A549 treated with RU486 at 1 μM for 4 hours (cell line): ENCODE results near the gene C1R. TPM values are rescaled to one million over a fixed set of nuclear protein-coding genes. Genes with fewer than 3 reads are reported as not detected.

Source experiments
- total RNA-seq: library from RNA; stranded (reverse); fragments of 200-300 nt; extraction: Qiagen RNA extraction; gene quantifications from 5 replicates; pipeline ENCODE4 v1.2.3, GENCODE V29; 2022; ENCODE audit warnings: low read depth

Gene C1R
- 25.4 to 46.6 TPM (median 28.4 TPM) in 5 replicates for total RNA-seq

GRCh38 chr12:7092229-7092985 is at the start of gene C1R:
Gene C1R (minus strand): TSS chr12:7092445. CDS start chr12:7092388, 57 bp downstream.

GRCh38 chr12:7129872-7130691 is 37.8 kb upstream of the C1R start, which contains the start of gene CLSTN3:
Gene CLSTN3 (plus strand): TSS chr12:7130371. CDS start chr12:7130649, 278 bp downstream.

GRCh38 chr12:7128681-7129286 is 36.5 kb upstream of the C1R start, which contains the start of gene RBP5:
Gene RBP5 (minus strand): TSS chr12:7128889. CDS start chr12:7128775, 114 bp downstream.

GRCh38 chr12:7108796-7109571 is 16.7 kb upstream of the C1R start, which contains the start of gene C1RL:
Gene C1RL (minus strand): TSS chr12:7109214. CDS start chr12:7109180, 34 bp downstream.

GRCh38 chr12:7060353-7060954 is 31.8 kb downstream of the C1R start, which contains the start of gene C1S:
Gene C1S (plus strand): TSS chr12:7060718. CDS start chr12:7061913, 1,195 bp downstream.

Other genes starting within 250 kb of the C1R start
- gene CDCA3, start 241.2 kb downstream of the C1R start, total RNA-seq: 77.3 to 87.9 TPM (median 81.9 TPM) in 5 replicates
- 74.4 to 95.2 TPM (median 79.1 TPM) in 5 replicates for gene USP5, start 240.3 kb downstream of the C1R start, total RNA-seq
- gene TPI1, start 224.9 kb downstream of the C1R start, total RNA-seq: 1,427 to 1,634 TPM (median 1,600 TPM) in 5 replicates
- 15.4 to 25.5 TPM (median 22.8 TPM) in 5 replicates for gene SPSB2, start 219.1 kb downstream of the C1R start, total RNA-seq
- 16.6 to 19.4 TPM (median 18.2 TPM) in 5 replicates for gene LRRC23, start 187.6 kb downstream of the C1R start, total RNA-seq
- 36.1 to 43.9 TPM (median 38.6 TPM) in 5 replicates for gene ENO2, start 177.9 kb downstream of the C1R start, total RNA-seq
- 46.3 to 79.4 TPM (median 70.1 TPM) in 5 replicates for gene ATN1, start 164.5 kb downstream of the C1R start, total RNA-seq
- not detected in 5 replicates for gene RNU7-1, start 148.6 kb downstream of the C1R start, total RNA-seq
- 259 to 304 TPM (median 287 TPM) in 5 replicates for gene C12orf57, start 148.4 kb downstream of the C1R start, total RNA-seq
- gene PTPN6, start 141.1 kb downstream of the C1R start, total RNA-seq: 9.5 to 14.0 TPM (median 11.9 TPM) in 5 replicates
- 303 to 358 TPM (median 334 TPM) in 5 replicates for gene PHB2, start 121.8 kb downstream of the C1R start, total RNA-seq
- 61.3 to 85.1 TPM (median 67.4 TPM) in 5 replicates for gene EMG1, start 121.5 kb downstream of the C1R start, total RNA-seq
- 33.9 to 38.3 TPM (median 36.4 TPM) in 5 replicates for gene LPCAT3, start 74.0 kb downstream of the C1R start, total RNA-seq
- gene C1S, start 31.7 kb downstream of the C1R start, total RNA-seq: 38.1 to 57.7 TPM (median 45.5 TPM) in 5 replicates
- gene C1RL, start 16.8 kb upstream of the C1R start, total RNA-seq: 9.8 to 15.2 TPM (median 11.2 TPM) in 5 replicates
- not detected in 5 replicates for gene RBP5, start 36.4 kb upstream of the C1R start, total RNA-seq
- 11.3 to 15.3 TPM (median 14.5 TPM) in 5 replicates for gene CLSTN3, start 37.9 kb upstream of the C1R start, total RNA-seq
- gene PEX5, start 97.2 kb upstream of the C1R start, total RNA-seq: 27.0 to 36.0 TPM (median 31.8 TPM) in 5 replicates
- gene ACSM4, start 211.6 kb upstream of the C1R start, total RNA-seq: not detected in 5 replicates